Endothelial cell of umbilical vein (primary cell): ENCODE measurements around the gene USF2.

ENCODE experiments used
- GATA2 ChIP-seq: IDR thresholded peaks from 2 replicates; pipeline ENCODE4 v1.7.0; 2011; ENCODE audit warnings: low read depth, mild to moderate bottlenecking, moderate library complexity, mixed read lengths, low read length; ENCODE audit not compliant: insufficient read length, insufficient read depth
- TF ChIP-seq, protein P1 (sequence below), 2 donors: IDR thresholded peaks; 1 replicate in 1 of 2; 2 replicates in 1 of 2; pipeline ENCODE4 v1.5.1; 2011; ENCODE audit warnings: low read length in 2 of 2, mild to moderate bottlenecking in 2 of 2, moderate library complexity in 2 of 2, control low read depth in 1 of 2, inconsistent platforms in 1 of 2, low read depth in 1 of 2; ENCODE audit not compliant: insufficient read depth in 1 of 2; ENCODE audit errors: extremely low read depth in 1 of 2

GRCh38 chr19:35229601-35230000 lies 39.2 kb upstream of the USF2 start:
- TF ChIP-seq, protein P1, sequence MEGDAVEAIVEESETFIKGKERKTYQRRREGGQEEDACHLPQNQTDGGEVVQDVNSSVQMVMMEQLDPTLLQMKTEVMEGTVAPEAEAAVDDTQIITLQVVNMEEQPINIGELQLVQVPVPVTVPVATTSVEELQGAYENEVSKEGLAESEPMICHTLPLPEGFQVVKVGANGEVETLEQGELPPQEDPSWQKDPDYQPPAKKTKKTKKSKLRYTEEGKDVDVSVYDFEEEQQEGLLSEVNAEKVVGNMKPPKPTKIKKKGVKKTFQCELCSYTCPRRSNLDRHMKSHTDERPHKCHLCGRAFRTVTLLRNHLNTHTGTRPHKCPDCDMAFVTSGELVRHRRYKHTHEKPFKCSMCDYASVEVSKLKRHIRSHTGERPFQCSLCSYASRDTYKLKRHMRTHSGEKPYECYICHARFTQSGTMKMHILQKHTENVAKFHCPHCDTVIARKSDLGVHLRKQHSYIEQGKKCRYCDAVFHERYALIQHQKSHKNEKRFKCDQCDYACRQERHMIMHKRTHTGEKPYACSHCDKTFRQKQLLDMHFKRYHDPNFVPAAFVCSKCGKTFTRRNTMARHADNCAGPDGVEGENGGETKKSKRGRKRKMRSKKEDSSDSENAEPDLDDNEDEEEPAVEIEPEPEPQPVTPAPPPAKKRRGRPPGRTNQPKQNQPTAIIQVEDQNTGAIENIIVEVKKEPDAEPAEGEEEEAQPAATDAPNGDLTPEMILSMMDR (IDR thresholded peaks at IDR 0.05; ENCODE audit: extremely low read depth in 1 of 2, insufficient read depth in 1 of 2, low read depth in 1 of 2, low read length in 2 of 2) = no peak
- no peak for TF ChIP-seq GATA2
